Measurements from ENCODE around the gene MRPL36.

DNA sequence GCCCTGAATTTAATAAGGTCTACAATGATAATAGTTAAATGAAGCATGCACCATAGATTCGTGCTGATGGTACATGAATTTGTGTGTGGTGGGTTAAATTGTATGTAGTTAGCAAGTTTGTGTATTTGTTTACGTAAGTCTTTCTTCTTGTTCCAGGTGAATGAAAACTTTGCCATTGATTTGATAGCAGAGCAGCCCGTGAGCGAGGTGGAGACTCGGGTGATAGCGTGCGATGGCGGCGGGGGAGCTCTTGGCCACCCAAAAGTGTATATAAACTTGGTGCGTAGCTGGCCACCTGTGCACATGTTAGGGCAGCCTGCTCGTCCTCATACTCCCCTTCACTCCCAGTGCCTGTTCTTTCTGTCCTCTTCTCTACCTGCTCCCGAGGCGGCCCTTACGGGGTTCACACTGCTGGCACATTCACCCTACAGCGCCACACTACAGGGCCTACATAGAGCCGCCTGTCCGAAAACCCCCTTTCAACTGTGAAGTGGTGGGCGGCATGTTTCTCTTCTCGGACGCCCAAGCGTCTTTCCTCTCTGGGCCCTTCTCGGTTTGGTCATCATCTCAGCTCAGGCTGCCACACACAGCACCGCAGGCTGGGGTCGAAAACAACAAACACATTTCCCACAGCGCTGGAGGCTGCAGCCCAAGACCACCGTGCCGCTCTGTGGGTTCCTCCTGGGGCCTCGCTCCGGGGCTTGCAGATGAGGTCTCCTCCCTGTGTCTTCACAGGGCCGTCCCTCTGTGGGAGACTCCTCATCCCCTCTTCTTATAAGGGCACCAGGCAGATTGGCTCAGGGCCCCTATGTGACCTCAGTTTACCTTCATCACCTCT, 14.8 kb upstream of the MRPL36 start:
- TF ChIP-seq EZH2 (IDR thresholded peaks at IDR 0.05; ENCODE audit: borderline replicate concordance, low read length), result no peak
- TF ChIP-seq, protein P1, sequence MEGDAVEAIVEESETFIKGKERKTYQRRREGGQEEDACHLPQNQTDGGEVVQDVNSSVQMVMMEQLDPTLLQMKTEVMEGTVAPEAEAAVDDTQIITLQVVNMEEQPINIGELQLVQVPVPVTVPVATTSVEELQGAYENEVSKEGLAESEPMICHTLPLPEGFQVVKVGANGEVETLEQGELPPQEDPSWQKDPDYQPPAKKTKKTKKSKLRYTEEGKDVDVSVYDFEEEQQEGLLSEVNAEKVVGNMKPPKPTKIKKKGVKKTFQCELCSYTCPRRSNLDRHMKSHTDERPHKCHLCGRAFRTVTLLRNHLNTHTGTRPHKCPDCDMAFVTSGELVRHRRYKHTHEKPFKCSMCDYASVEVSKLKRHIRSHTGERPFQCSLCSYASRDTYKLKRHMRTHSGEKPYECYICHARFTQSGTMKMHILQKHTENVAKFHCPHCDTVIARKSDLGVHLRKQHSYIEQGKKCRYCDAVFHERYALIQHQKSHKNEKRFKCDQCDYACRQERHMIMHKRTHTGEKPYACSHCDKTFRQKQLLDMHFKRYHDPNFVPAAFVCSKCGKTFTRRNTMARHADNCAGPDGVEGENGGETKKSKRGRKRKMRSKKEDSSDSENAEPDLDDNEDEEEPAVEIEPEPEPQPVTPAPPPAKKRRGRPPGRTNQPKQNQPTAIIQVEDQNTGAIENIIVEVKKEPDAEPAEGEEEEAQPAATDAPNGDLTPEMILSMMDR (conservative IDR thresholded peaks at IDR 0.05 in 1 of 2, IDR thresholded peaks at IDR 0.05 in 1 of 2; ENCODE audit: extremely low read depth in 1 of 2, insufficient read depth in 1 of 2, low read depth in 1 of 2, low read length in 2 of 2), result no peak
